Lung (tissue), 12 donors: Measurements from ENCODE around the gene PODNL1. TPM values are rescaled to one million over a fixed set of nuclear protein-coding genes. Genes with fewer than 3 reads are reported as not detected.

Source experiments
- ATAC-seq: fragments of 200-7000 bp; cut with Tn5 transposase; one replicate; pipeline ENCODE4 v1.9.1; 2020; ENCODE audit warnings: moderate number of reproducible peaks; ENCODE audit not compliant: insufficient read depth, low FRiP score
- DNase-seq, 3 donors: peaks; one replicate each; pipeline ENCODE4 v3.0.0-alpha.2; 2013 to 2017
- H3K27ac ChIP-seq, 2 donors: one replicate each; pipeline ENCODE4 v1.5.1; 2013; ENCODE audit warnings: mild to moderate bottlenecking in 2 of 2, moderate library complexity in 2 of 2, control low read depth in 1 of 2, inconsistent platforms in 1 of 2, low read depth in 1 of 2, low read length in 1 of 2
- H3K27me3 ChIP-seq, 3 donors: one replicate each; pipeline ENCODE4 v1.5.1; 2013; ENCODE audit warnings: low read length in 2 of 3; ENCODE audit not compliant: control insufficient read depth in 3 of 3, insufficient read depth in 3 of 3
- H3K36me3 ChIP-seq, 4 donors: one replicate each; pipeline ENCODE4 v1.5.1; 2013; ENCODE audit warnings: low read length in 4 of 4, mild to moderate bottlenecking in 1 of 4, moderate library complexity in 1 of 4; ENCODE audit not compliant: control insufficient read depth in 4 of 4, insufficient read depth in 4 of 4
- H3K4me1 ChIP-seq, 5 donors: one replicate each; pipeline ENCODE4 v1.5.1; 2013; ENCODE audit warnings: low read length in 5 of 5, mild to moderate bottlenecking in 2 of 5, moderate library complexity in 1 of 5; ENCODE audit not compliant: control insufficient read depth in 5 of 5, insufficient read depth in 5 of 5
- H3K4me3 ChIP-seq: one replicate; pipeline ENCODE4 v1.5.1; 2013; ENCODE audit warnings: mild to moderate bottlenecking, control low read depth, moderate library complexity
- H3K9ac ChIP-seq, 2 donors: one replicate each; pipeline ENCODE4 v1.5.1; 2013; ENCODE audit warnings: low read length in 2 of 2, control low read depth in 1 of 2; ENCODE audit not compliant: insufficient read depth in 1 of 2
- H3K9me3 ChIP-seq, 4 donors: one replicate each; pipeline ENCODE4 v1.5.1; 2013; ENCODE audit warnings: low read length in 3 of 4, mild to moderate bottlenecking in 1 of 4, moderate library complexity in 1 of 4; ENCODE audit not compliant: control insufficient read depth in 4 of 4, insufficient read depth in 3 of 4
- CTCF ChIP-seq: IDR thresholded peaks from 2 replicates; pipeline ENCODE4 v1.5.1; 2012; ENCODE audit warnings: mild to moderate bottlenecking; ENCODE audit errors: control extremely low read depth, extremely low read depth
- WGBS, 2 donors: extraction: QIAGEN DNeasy Blood & Tissue Kit; methylation state at CpG; one replicate each; pipeline ENCODE4 v1.1.7; 2013; 5-methylcytosine and 5-hydroxymethylcytosine counted together
- polyA plus RNA-seq, 2 donors: library from polyadenylated mRNA; stranded (reverse); fragments of 200-250 nt; gene quantifications; one replicate each; pipeline ENCODE4 v1.2.1, GENCODE V29; 2013
- total RNA-seq, 2 donors: library from RNA; depleted of rRNA in 1 of 2; stranded (reverse); fragments of >200 nt in 1 of 2; gene quantifications; one replicate each; pipeline ENCODE4 v1.2.1, GENCODE V29; 2014 to 2021
- donor health status: control.
- donor health status: control.
- donor health status: Bipolar disorder and iron deficiency.
- donor health status: healthy.
- donor health status: DM: yes; HTN: yes; CAD: no.

Gene PODNL1
- total and polyA plus RNA-seq, 4 donors, result 0.55 to 6.4 (median 0.92) TPM

GRCh38 chr19:13946414-13946813 lies 8.2 kb upstream of the PODNL1 start:
- no peak for TF ChIP-seq CTCF
- Histone ChIP-seq H3K27me3 (no peaks in the 10 kb centered on the region), H3K4me1 (no peaks in the 10 kb centered on the region), H3K9ac (no peak overlapping the region), H3K9me3 (no peaks in the 10 kb centered on the region), H3K4me3 (no peak overlapping the region), H3K36me3 (no peaks in the 10 kb centered on the region), H3K27ac (no peak overlapping the region)
- 96% methylated on average over 4 of the region's 4 CpGs for WGBS, 2 donors
- DNase-seq (no peak), ATAC-seq (no peak)

GRCh38 chr19:13942023-13942684 lies 3.9 kb upstream of the PODNL1 start:
- Histone ChIP-seq H3K36me3 (no peaks in the 10 kb centered on the region), H3K27me3 (peaks cover 0 to 4% (median 0%) of the 10 kb centered on the region in 3 donors), H3K27ac (no peak overlapping the region), H3K4me1 (peaks cover 0 to 7% (median 4%) of the 10 kb centered on the region in 5 donors), H3K4me3 (no peak overlapping the region), H3K9me3 (no peaks in the 10 kb centered on the region), H3K9ac (no peak overlapping the region)
- no peak for ATAC-seq
- DNase-seq, result no peak
- 96 to 97% methylated on average over 1 of the region's 1 CpG for WGBS, 2 donors
- no peak for TF ChIP-seq CTCF

- no peak for ATAC-seq
- TF ChIP-seq CTCF, result no peak
- no peak overlapping the region for H3K27ac ChIP-seq
- no peak overlapping the region for H3K9ac ChIP-seq
- H3K27me3 ChIP-seq, result peaks cover 0 to 13% (median 0%) of the 10 kb centered on the region in 3 donors
- no peaks in the 10 kb centered on the region for H3K36me3 ChIP-seq
- H3K4me3 ChIP-seq, result no peak overlapping the region
- WGBS, 2 donors, result 22 to 23% methylated on average over 27 to 29 of the region's 29 CpGs
- H3K4me1 ChIP-seq, result peaks cover 0 to 7% (median 4%) of the 10 kb centered on the region in 5 donors
- no peak for DNase-seq
- H3K9me3 ChIP-seq, result no peaks in the 10 kb centered on the region
Measured at GRCh38 chr19:13937479-13938300, 527 bp downstream of the PODNL1 start.
